ENCODE results near the gene SPTBN4. TPM values are rescaled to one million over a fixed set of nuclear protein-coding genes. Genes with fewer than 3 reads are reported as not detected.

SPTBN4 gene
- total RNA-seq (2012; rRNA removed) (0.72 and 0.83 TPM in 2 replicates), polyA plus RNA-seq (2012; rRNA removed) (0.59 and 0.91 TPM in 2 replicates), Bru-seq, nascent RNA (percentile 31 among the genes with signal in this experiment), BruChase-seq, experiment 1, labeled RNA remaining after a 6-hour chase (percentile 35 among the genes with signal in this experiment), BruChase-seq, experiment 2, labeled RNA remaining after a 2-hour chase (percentile 35 among the genes with signal in this experiment)
- polyA plus RNA-seq (2012; cell fraction: cytosol; rRNA removed) = 0.50 and 1.9 TPM in 2 replicates
- 2.4 and 2.6 TPM in 2 replicates for polyA plus RNA-seq (2012; cell fraction: nucleus; rRNA removed; ENCODE audit: low replicate concordance)
- long read RNA-seq, partial matches to known transcripts = 4 of 5 reads
- long read RNA-seq, other reads (novel, unspliced or antisense) = 1 of 5 reads

DNA sequence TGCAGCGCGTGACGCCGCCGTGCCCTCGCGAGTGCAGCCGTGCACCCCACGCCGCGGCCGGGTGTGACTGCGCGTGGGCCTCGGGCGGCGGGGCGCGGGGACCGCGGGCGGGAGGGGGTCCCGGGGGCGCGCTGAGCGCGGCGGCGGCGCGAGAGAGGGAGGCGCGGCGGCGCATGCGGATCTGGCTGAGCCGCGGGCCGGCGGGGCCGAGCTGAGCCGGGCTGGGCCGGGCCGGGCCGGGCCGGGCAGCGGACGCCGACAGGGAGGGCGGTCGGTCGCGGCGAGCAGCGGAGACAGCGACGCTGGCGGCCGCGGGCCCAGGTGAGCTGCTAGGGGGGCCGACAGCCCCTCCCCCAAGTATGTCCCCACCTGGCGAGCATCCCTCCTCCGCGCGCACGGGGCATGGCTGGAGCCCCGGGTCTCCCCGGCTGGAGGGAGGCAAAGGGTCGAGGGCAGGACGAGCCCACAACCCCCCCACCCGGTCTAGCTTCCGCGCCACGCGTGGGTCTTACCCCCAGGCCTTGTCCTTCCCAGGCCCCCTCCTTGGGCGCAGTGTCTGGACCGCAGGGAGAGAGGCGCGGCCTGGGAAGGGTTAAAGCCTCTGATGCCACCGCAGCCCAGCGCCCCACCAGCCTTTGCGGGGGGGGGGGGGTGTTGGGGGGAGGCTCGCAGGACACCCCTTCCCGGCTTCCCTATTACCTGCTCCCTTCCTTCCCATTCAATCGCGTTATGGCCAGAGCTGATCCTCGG lies at the start of gene SPTBN4:
TSS of gene SPTBN4 (plus strand) at position 17 of the 750 bp plus-strand sequence. CDS start 5,621 bp downstream, outside the sequence.
- H4K20me1 ChIP-seq (ENCODE audit: insufficient read depth, low read length) = 0 out of 2 replicates have a peak, but pooled peaks cover 5% of the 10 kb centered on the region
- TF ChIP-seq, protein P1, sequence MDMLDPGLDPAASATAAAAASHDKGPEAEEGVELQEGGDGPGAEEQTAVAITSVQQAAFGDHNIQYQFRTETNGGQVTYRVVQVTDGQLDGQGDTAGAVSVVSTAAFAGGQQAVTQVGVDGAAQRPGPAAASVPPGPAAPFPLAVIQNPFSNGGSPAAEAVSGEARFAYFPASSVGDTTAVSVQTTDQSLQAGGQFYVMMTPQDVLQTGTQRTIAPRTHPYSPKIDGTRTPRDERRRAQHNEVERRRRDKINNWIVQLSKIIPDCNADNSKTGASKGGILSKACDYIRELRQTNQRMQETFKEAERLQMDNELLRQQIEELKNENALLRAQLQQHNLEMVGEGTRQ (IDR thresholded peaks at IDR 0.05; ENCODE audit: low read depth, low read length) = no peak
- TF ChIP-seq RAD21 (IDR thresholded peaks at IDR 0.05; ENCODE audit: low read length) (no peak), SMC3 (IDR thresholded peaks at IDR 0.05; ENCODE audit: low read depth, low read length) (no peak)
- no peak within 1 kb of the TSS for H3K56ac ChIP-seq (ENCODE audit: extremely low read depth, insufficient read depth, low read length)
- H3K23ac ChIP-seq (ENCODE audit: low read depth, low read length) = 0 out of 2 replicates have a peak within 1 kb of the TSS, but pooled peaks have one; percentile 14
- peak within 1 kb of the TSS; percentile 92 for H3K4me2 ChIP-seq (ENCODE audit: low read depth, low read length)
- no peak within 1 kb of the TSS for H3K14ac ChIP-seq (replicated peaks; ENCODE audit: low read depth, low read length)
- H4K8ac ChIP-seq (ENCODE audit: low read depth in 2 of 2, low read length in 2 of 2) = peak within 1 kb of the TSS in 1 of 2 experiments; percentile 53; a peak in 1 of 4 replicates
- dilution Hi-C loops (cut with HindIII; ENCODE audit: low sequenced_read_pairs, unreplicated experiment) (no loop called here), intact Hi-C loops (cut with micrococcal nuclease) (loop anchor here (10.0 kb wide), 1 partner anchor 58 kb away; no protein-coding TSS in a partner anchor), in situ Hi-C loops (cut with MboI; ENCODE audit: low sequenced_read_pairs) (no loop called here)
- H3K4ac ChIP-seq (ENCODE audit: low read depth, low read length) = peak within 1 kb of the TSS; percentile 1; the same call in 1 of the 2 replicates
- POLR2A ChIA-PET (ENCODE audit: unreplicated experiment) = interaction anchor here (0.6 kb wide), 1 partner anchor 21 kb away, joined by 5 read pairs; no protein-coding TSS in a partner anchor
- no peak within 1 kb of the TSS for H4K5ac ChIP-seq (ENCODE audit: low read depth, low read length)
- 3% methylated on average over 12 of the region's 87 CpGs; no CpG with 5 or more reads in 1 of the 2 experiments for WGBS, 2 experiments (ENCODE audit: extremely low coverage in 2 of 2, insufficient read length in 1 of 2)
- H3K9me1 ChIP-seq (ENCODE audit: insufficient read depth, low read length) = peaks cover 11% of the 10 kb centered on the region
- peak within 1 kb of the TSS; percentile 99 for H2AFZ ChIP-seq (replicated peaks; ENCODE audit: low read length, poor library complexity)
- peak within 1 kb of the TSS; percentile 39 for H3K4me3 ChIP-seq (ENCODE audit: insufficient read depth, low read depth, low read length)
- no peak within 1 kb of the TSS for H2BK20ac ChIP-seq (ENCODE audit: low read depth, low read length)
- CTCF ChIA-PET = no interaction called here
- no peak within 1 kb of the TSS for H2BK15ac ChIP-seq (ENCODE audit: low read depth, low read length)
- H3K9ac ChIP-seq (ENCODE audit: low read depth, low read length) = no peak within 1 kb of the TSS
- H3K27me3 ChIP-seq (ENCODE audit: control insufficient read depth, insufficient read depth, low read length) = peaks cover 11% of the 10 kb centered on the region; the same call in 1 of the 2 replicates
- peaks cover 16% of the 10 kb centered on the region for H3K4me1 ChIP-seq (ENCODE audit: control insufficient read depth, insufficient read depth, low read length)
- 0 out of 2 replicates have a peak within 1 kb of the TSS, but pooled peaks have one; percentile 10 for H3K18ac ChIP-seq (ENCODE audit: low read depth, low read length)
- H2BK5ac ChIP-seq (ENCODE audit: low read depth, low read length, poor library complexity, severe bottlenecking) = no peak within 1 kb of the TSS
- no peak within 1 kb of the TSS for H2BK120ac ChIP-seq (ENCODE audit: low read depth, low read length)
- no peak within 1 kb of the TSS for H3K27ac ChIP-seq (ENCODE audit: insufficient read depth, low read length)
- peaks cover 0 to 25% of the 10 kb centered on the region in 2 experiments; a peak in 2 of 4 replicates for H3K79me1 ChIP-seq (ENCODE audit: low read depth in 1 of 2, low read length in 2 of 2)
- H2AK5ac ChIP-seq (ENCODE audit: low read depth, low read length) = peak within 1 kb of the TSS; percentile 72
- no peak within 1 kb of the TSS for H4K91ac ChIP-seq (ENCODE audit: insufficient read depth, low read depth, low read length)
- ATAC-seq (ENCODE audit: low read depth) (no peak), DNase-seq (no peak)
- no peaks in the 10 kb centered on the region for H3K36me3 ChIP-seq (ENCODE audit: control insufficient read depth, insufficient read depth, low read length)
- BruUV-seq (replicated peaks) = no TSS peak
- no peaks in the 10 kb centered on the region for H3K9me3 ChIP-seq (ENCODE audit: control insufficient read depth, insufficient read depth, low read length)
- H2AK9ac ChIP-seq (replicated peaks; ENCODE audit: low read depth, low read length, poor library complexity) = peak within 1 kb of the TSS; percentile 1
